Stimulated activated CD8-positive, alpha-beta memory T cell treated with anti-CD3 and anti-CD28 coated beads, Interleukin-4, amount 100 ng/mL, for 48 hours (primary cell): ENCODE measurements around the gene CYLC1.

Experiments
- DNase-seq: peaks from one replicate; pipeline ENCODE4 v3.0.0-alpha.2; 2020

Gene CYLC1

GRCh38 chrX:83860846-83861245 lies at the start of gene CYLC1:
Gene CYLC1 (plus strand): TSS chrX:83861146. CDS start chrX:83861183, 37 bp downstream.
- DNase-seq = no peak

GRCh38 chrX:83819304-83819703 lies 41.6 kb upstream of the CYLC1 start:
- DNase-seq = no peak

GRCh38 chrX:83829874-83830273 lies 31.1 kb upstream of the CYLC1 start:
- no peak for DNase-seq

- no peak for DNase-seq
These were observed 15.5 kb upstream of the CYLC1 start for GRCh38 chrX:83845397-83845796.

GRCh38 chrX:83847339-83847738 lies 13.6 kb upstream of the CYLC1 start:
- no peak for DNase-seq

GRCh38 chrX:83888585-83888984 lies 27.6 kb downstream of the CYLC1 start:
- no peak for DNase-seq

GRCh38 chrX:83892433-83892832 lies 31.5 kb downstream of the CYLC1 start:
- no peak for DNase-seq

- DNase-seq = no peak
These were observed 46.0 kb downstream of the CYLC1 start for GRCh38 chrX:83906921-83907320.

- no peak for DNase-seq
These were observed 55.6 kb downstream of the CYLC1 start for GRCh38 chrX:83916525-83916924.

GRCh38 chrX:83934220-83934619 lies 73.3 kb downstream of the CYLC1 start:
- no peak for DNase-seq
